HepG2 (cell line): ENCODE data around the gene CENPL. TPM values are rescaled to one million over a fixed set of nuclear protein-coding genes. Genes with fewer than 3 reads are reported as not detected.

Experiments
- BHLHE40 ChIP-seq: IDR thresholded peaks from 2 replicates; pipeline ENCODE4 v1.6.1; 2011; ENCODE audit warnings: low read length, improper control_type of control experiment
- E2F5 ChIP-seq: sonication (generic); formaldehyde crosslinking; conservative IDR thresholded peaks from 2 replicates; pipeline ENCODE4 v1.4.0; 2020; ENCODE audit warnings: missing genetic modification reagents
- EEA1 ChIP-seq: sonication (generic); formaldehyde crosslinking; IDR thresholded peaks from 2 replicates; pipeline ENCODE4 v1.5.1; 2020; ENCODE audit warnings: mild to moderate bottlenecking, missing genetic modification reagents, borderline replicate concordance
- HIC2 ChIP-seq: sonication (generic); formaldehyde crosslinking; IDR thresholded peaks from 2 replicates; pipeline ENCODE4 v1.9.0; 2022; ENCODE audit warnings: low read depth, missing genetic modification reagents
- HNRNPUL1 ChIP-seq: fragments of 200-400 bp; formaldehyde crosslinking; IDR thresholded peaks from 2 replicates; pipeline ENCODE4 v1.6.1; 2017; ENCODE audit warnings: low read depth, mild to moderate bottlenecking, low read length, moderate library complexity
- KDM4B ChIP-seq: sonication (generic); formaldehyde crosslinking; IDR thresholded peaks from 2 replicates; pipeline ENCODE4 v1.4.0; 2020; ENCODE audit warnings: missing genetic modification reagents
- KLF11 ChIP-seq: IDR thresholded peaks from 2 replicates; pipeline ENCODE4 v1.6.1; 2016; ENCODE audit warnings: missing compliant biosample characterization
- MED8 ChIP-seq: sonication (generic); formaldehyde crosslinking; IDR thresholded peaks from 2 replicates; pipeline ENCODE4 v1.8.1; 2023; ENCODE audit warnings: mild to moderate bottlenecking, missing genetic modification reagents; ENCODE audit not compliant: insufficient replicate concordance
- NFIC ChIP-seq: IDR thresholded peaks from 2 replicates; pipeline ENCODE4 v1.6.1; 2012; ENCODE audit warnings: mild to moderate bottlenecking, low read length, inconsistent platforms
- NPAS2 ChIP-seq: sonication (generic); formaldehyde crosslinking; IDR thresholded peaks from 2 replicates; pipeline ENCODE4 v1.8.0; 2022; ENCODE audit warnings: mild to moderate bottlenecking, missing genetic modification reagents, borderline replicate concordance
- RFXANK ChIP-seq: IDR thresholded peaks from 2 replicates; pipeline ENCODE4 v1.6.1; 2016
- SUZ12 ChIP-seq: fragments of 150-350 bp; IDR thresholded peaks from 2 replicates; pipeline ENCODE4 v1.6.1; 2014; ENCODE audit warnings: low read depth, low read length
- TARDBP ChIP-seq: sonication (generic); formaldehyde crosslinking; IDR thresholded peaks from 2 replicates; pipeline ENCODE4 v1.8.0; 2022; ENCODE audit warnings: mild to moderate bottlenecking, missing genetic modification reagents
- U2AF2 ChIP-seq: fragments of 200-400 bp; formaldehyde crosslinking; IDR thresholded peaks from 2 replicates; pipeline ENCODE4 v1.6.1; 2017; ENCODE audit warnings: low read depth, mild to moderate bottlenecking, low read length
- ZNF205 ChIP-seq: IDR thresholded peaks from 2 replicates; pipeline ENCODE4 v1.6.1; 2018; ENCODE audit warnings: missing biosample characterization, missing genetic modification reagents
- ZNF224 ChIP-seq: sonication (generic); formaldehyde crosslinking; IDR thresholded peaks from 2 replicates; pipeline ENCODE4 v1.5.0; 2020; ENCODE audit warnings: mild to moderate bottlenecking, missing genetic modification reagents
- ZNF512 ChIP-seq: sonication (generic); formaldehyde crosslinking; IDR thresholded peaks from 2 replicates; pipeline ENCODE4 v1.4.0; 2020; ENCODE audit warnings: mild to moderate bottlenecking, missing genetic modification reagents
- ZNF598 ChIP-seq: sonication (generic); formaldehyde crosslinking; IDR thresholded peaks from 2 replicates; pipeline ENCODE4 v1.5.1; 2020; ENCODE audit warnings: mild to moderate bottlenecking, missing genetic modification reagents, borderline replicate concordance
- ZNF672 ChIP-seq: sonication (generic); formaldehyde crosslinking; IDR thresholded peaks from 2 replicates; pipeline ENCODE4 v1.8.1; 2022; ENCODE audit warnings: missing genetic modification reagents
- ZXDC ChIP-seq: sonication (generic); formaldehyde crosslinking; IDR thresholded peaks from 2 replicates; pipeline ENCODE4 v1.5.0; 2020; ENCODE audit warnings: mild to moderate bottlenecking, missing genetic modification reagents
- polyA plus RNA-seq, 8 experiments: library from polyadenylated mRNA; depleted of rRNA in 3 of 8; stranded (reverse) in 7 of 8; unstranded in 1 of 8; fragments of >200 nt; fragmentation: Illumina TruSeq in 4 of 8; extraction: Trizol in 4 of 8; gene quantifications; 2 replicates each; pipeline versions ENCODE4 v1.2.1 to v1.2.3, GENCODE V29; 2011 to 2016; ENCODE audit warnings: low read depth in 4 of 8, missing spikeins in 1 of 8, mixed read lengths in 1 of 8; ENCODE audit not compliant: insufficient read depth in 1 of 8
- total RNA-seq, 5 experiments: library from RNA; depleted of rRNA; stranded (reverse); fragments of >200 nt; fragmentation: Illumina TruSeq; extraction: Trizol; gene quantifications; 2 replicates each; pipeline ENCODE4 v1.2.3, GENCODE V29; 2016; ENCODE audit warnings: low read depth in 1 of 5

The CENPL gene
- total and polyA plus RNA-seq, 2 of the 13 experiments (the other 11 are each of a cell fraction or from before 2014, with no cell fraction given), result 4.4 to 14.2 TPM

- no peak for TF ChIP-seq NPAS2 (CRISPR knock-in tag)
- TF ChIP-seq TARDBP, result no peak; the same call in 1 of the 2 replicates
- no peak for TF ChIP-seq KLF11
- TF ChIP-seq ZNF205 (CRISPR knock-in tag), result no peak
- TF ChIP-seq ZXDC (CRISPR knock-in tag), result peak; percentile 37; the same call in 1 of the 2 replicates
- TF ChIP-seq KDM4B (CRISPR knock-in tag), result no peak
- no peak for TF ChIP-seq HIC2 (CRISPR knock-in tag)
- TF ChIP-seq E2F5 (CRISPR knock-in tag), result no peak; the same call in 1 of the 2 replicates
- no peak for TF ChIP-seq ZNF512
- TF ChIP-seq U2AF2, result no peak
- TF ChIP-seq EEA1, result 0 out of 2 replicates have a peak, but pooled peaks have one; percentile 28
- TF ChIP-seq RFXANK, result no peak
- no peak for TF ChIP-seq SUZ12
- no peak for TF ChIP-seq HNRNPUL1
- no peak for TF ChIP-seq ZNF598
- TF ChIP-seq BHLHE40, result no peak
- TF ChIP-seq MED8 (CRISPR knock-in tag), result no peak
- no peak for TF ChIP-seq NFIC
- no peak for TF ChIP-seq ZNF672
- TF ChIP-seq ZNF224, result no peak
Measured at GRCh38 chr1:173868266-173869020, 43.8 kb upstream of the CENPL start, which contains the start of gene ZBTB37 (continued).
